Stimulated activated CD8-positive, alpha-beta memory T cell treated with anti-CD3 and anti-CD28 coated beads, Interleukin-15, amount 100 ng/mL, for 48 hours (primary cell): Measurements from ENCODE around the gene ZNF683.
"Not testable (repeated sequence)": the region's sequence is repeated elsewhere in the genome, so short reads cannot be mapped to it uniquely, and the experiment has no call there.

Experiments
- DNase-seq, 2 donors: peaks; one replicate each; pipeline ENCODE4 v3.0.0-alpha.2; 2020; ENCODE audit warnings: low read depth in 2 of 2

Gene ZNF683

DNA sequence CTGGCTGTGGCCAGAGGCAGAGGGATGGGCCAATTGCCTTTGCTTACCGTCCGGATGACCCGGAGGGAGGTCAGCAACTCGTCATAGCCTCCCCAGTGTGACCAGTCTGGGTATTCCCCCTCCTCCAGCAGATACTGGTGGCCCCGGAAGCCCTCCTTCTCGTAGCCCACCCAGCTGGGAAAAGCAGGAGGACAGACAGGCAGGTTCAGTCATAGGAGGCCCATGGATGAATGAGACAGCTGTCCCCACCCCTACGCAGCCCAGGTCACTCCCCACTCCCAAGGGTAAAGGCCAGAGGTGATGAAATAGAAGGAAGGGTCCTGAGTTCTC is 35.4 kb downstream of the ZNF683 start:
- DNase-seq = no peak

DNA sequence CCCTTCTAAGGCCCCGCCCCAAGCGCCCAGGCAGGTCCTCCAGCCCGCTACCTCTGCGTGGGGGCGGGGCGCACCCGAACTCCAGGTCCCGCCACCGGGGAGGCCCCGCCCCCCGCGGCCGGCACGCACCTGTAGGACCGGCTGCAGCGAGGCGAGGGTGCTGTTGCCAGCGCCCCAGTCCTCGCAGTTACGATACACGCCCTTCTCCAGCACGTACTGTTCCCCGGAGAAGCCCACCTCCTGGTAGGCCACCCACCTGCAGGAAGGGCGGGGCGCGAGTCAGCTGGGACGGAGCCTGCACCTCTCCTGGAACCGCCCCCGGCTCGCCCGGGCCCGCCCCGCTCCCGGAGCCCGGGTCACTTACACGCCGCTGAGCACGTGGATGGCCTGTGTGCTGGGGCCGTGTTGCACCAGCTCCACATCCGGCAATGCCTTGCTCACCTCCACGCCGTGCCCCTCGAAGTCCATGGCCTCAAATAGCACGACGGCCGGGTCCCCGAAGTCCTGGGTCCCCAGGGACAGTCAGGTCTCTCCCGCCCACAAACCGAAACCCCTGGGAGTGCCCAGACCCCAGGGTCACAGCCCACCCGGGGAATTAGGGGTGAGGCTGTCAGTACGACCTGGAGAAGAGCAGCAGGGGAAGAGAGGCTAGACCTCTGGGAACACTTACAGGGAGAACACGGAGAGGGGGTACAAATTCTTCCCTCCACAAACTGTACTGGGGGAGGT is 35.9 kb downstream of the ZNF683 start:
- peak; percentile 77 to 80 for DNase-seq

DNA sequence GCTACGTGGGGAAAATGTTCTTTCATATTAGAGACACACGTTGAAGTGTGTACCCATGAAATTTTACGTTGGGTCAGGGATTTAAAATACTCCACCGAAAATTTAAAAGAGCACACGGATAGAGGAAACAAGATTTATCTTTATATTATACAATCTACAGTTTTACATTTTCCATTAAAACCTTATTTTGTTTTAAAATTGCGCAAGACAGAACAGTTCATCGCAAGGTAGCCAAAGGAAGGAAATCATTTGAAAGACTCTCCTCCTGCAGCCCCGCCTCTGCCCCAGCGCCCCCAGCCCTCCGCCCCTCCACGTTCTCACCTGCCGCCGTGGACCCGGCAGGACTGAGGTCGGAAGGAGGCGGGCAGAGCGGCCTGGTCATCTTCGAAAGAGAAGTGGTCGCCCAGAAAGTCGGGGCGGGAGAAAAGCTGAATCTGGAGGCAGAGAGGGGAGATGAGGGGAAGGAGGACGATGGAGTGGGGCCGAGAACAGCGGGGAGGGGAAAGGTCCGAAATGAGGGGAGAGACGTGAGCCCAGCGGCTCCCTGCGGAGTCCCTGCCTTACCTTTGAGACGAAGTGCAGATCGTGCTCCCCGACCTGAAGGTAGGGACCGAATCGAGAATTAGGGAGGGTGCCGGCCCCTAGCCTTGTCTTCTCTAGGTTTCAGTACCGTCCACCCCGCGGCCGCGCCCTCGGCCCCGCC is 36.6 kb downstream of the ZNF683 start:
- no peak for DNase-seq

DNA sequence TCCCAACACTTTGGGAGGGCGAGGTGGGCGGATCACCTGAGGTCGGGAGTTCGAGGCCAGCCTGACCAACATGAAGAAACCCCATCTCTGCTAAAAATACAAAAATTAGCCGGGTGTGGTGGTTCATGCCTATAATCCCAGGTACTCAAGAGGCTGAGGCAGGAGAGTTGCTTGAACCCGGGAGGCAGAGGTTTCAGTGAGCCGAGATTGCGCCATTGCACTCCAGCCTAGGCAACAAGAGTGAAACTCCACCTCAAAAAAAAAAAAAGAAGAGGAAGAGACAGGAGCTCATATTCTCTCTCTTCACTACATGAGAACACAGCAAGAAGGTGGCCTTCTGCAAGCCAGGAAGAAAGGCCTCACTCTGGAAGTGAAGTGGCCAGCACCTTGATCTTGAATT is 39.2 kb downstream of the ZNF683 start:
- DNase-seq = not testable (repeated sequence)

- no peak for DNase-seq
Observed at GRCh38 chr1:26330276-26330675, 42.3 kb downstream of the ZNF683 start.

DNA sequence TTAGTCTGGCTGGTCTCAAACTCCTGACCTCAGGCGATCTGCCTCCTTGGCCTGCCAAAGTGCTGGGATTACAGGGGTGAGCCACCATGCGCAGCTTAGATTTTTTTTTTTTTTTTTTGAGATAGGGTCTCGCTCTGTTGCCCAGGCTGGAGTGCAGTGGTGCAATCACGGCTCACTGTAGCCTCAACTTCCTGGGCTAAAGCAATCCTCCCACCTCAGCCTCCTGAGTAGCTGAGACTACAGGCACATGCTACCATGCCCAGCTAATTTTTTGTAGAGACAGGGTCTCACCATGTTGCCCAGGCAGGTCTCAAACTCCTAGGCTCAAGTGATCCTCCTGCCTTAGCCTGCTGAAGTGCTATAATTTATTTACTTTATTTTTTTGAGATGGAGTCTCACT is 43.2 kb downstream of the ZNF683 start:
- not testable (repeated sequence) for DNase-seq

GRCh38 chr1:26328597-26328996 is 44.0 kb downstream of the ZNF683 start:
- no peak for DNase-seq

- no peak for DNase-seq
Observed at GRCh38 chr1:26327956-26328362, 44.6 kb downstream of the ZNF683 start.

- DNase-seq = no peak
Observed at GRCh38 chr1:26324550-26324949, 48.0 kb downstream of the ZNF683 start.

DNA sequence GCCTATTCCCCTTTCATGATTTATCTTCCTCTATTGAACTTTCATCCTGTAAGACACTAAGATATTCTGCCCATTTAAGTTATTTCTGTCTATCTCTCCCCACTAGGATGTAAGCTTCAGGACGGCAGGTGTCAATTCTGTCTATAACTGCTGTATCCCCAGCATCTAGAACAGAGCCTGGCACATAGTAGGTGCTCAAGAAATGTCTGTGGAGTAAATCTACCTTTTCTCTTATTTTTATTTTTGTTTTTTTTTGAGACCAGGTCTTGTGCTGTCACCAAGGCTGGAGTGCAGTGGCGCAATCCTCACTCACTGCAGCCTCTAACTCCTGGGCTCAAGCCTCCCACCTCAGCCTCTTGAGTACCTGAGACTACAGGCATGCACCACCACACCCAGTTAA is 49.2 kb downstream of the ZNF683 start:
- DNase-seq = no peak

- DNase-seq = no peak
Observed at GRCh38 chr1:26322042-26322331, 50.6 kb downstream of the ZNF683 start.

DNA sequence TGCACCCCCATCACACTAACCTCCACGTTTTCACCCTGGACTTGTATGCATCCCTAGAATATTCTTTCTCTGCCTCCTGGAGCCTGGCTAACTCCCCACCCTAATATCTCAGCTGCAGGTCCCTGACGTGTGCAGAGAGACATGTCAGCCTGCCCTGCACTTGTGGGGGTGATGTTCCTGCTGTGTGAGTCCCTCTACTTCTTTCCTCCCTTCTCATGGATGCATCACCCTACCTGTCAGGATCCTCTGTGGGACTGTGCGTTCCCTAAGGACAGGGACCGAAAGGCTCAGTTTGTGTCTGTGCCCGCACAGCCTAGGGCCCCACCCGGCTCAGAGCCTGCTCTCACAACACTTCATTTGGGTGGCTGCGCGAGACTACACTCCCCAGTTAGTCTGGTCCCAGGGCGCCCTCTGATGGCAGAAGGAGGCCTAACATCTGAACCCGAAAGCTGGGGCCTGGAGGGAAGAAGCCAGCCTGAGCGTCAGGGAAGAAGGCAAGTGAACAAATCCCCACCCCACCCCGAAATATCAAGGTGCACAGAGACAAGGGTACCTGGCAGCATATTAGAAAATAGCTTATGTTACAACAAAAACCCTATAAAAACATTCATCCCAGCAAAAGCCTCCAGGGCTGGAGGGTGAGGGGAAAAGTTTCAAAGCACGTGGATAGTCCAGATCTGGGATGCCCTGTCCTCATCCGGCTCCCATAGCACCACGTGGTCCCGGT is 51.1 kb downstream of the ZNF683 start:
- DNase-seq = peak; percentile 85

- DNase-seq = no peak
Observed at GRCh38 chr1:26320896-26321295, 51.7 kb downstream of the ZNF683 start.

- peak; percentile 58 to 61 for DNase-seq
Observed at GRCh38 chr1:26318338-26319064, 54.0 kb downstream of the ZNF683 start.

DNA sequence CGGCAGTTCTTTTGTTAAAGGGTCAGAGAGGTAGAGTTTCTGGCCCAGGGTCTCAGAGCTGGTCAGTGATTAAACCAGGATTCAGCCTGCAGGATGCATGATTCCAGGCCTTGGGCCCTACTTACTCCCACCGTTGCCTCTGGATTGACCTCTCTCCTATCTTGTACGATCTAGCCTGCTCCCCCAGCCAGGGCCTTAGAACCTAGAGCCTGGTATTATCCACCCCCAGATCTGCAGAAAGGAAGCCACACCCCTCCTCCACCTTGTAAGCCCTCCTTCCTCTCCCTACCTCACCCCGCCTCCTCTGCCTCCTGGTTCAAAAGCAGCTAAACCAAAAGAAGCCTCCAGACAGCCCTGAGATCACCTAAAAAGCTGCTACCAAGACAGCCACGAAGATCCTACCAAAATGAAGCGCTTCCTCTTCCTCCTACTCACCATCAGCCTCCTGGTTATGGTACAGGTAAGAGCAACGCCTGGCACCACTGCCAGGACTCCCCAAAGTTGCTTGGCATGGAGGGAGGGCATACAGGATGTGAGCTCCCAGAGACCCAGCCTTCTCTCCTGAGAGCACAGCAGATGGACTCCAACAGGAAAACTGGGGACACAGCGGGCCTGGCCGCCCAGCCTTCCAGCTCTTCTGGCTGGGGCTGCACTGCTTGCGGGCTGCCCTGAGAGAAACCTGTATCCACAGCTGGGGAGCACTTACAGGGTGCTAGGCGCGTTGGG is 54.8 kb downstream of the ZNF683 start, which contains the start of gene CD52:
TSS of gene CD52 (plus strand) at position 347 of the 726 bp plus-strand sequence. CDS start at position 407, 60 bp downstream.
- peak; percentile 48 to 71 for DNase-seq

DNA sequence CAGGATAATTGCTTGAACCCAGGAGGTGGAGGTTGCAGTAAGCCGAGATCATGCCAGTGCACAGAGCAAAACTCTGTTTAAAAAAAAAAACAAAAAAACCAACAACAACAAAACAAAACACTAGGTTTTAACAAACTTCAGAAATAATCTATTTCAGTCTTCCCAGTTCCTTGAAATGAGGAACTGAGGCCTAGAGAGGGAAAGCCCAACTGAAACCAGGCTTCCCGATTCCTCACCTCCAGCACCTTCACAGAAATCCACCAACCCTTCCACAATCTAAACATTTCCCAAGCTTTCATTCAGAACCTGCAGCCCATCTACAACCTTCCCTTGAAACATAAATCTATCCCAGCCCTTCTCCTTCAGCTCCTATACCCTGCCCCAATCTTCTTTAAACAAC is 55.4 kb downstream of the ZNF683 start:
- DNase-seq = no peak

DNA sequence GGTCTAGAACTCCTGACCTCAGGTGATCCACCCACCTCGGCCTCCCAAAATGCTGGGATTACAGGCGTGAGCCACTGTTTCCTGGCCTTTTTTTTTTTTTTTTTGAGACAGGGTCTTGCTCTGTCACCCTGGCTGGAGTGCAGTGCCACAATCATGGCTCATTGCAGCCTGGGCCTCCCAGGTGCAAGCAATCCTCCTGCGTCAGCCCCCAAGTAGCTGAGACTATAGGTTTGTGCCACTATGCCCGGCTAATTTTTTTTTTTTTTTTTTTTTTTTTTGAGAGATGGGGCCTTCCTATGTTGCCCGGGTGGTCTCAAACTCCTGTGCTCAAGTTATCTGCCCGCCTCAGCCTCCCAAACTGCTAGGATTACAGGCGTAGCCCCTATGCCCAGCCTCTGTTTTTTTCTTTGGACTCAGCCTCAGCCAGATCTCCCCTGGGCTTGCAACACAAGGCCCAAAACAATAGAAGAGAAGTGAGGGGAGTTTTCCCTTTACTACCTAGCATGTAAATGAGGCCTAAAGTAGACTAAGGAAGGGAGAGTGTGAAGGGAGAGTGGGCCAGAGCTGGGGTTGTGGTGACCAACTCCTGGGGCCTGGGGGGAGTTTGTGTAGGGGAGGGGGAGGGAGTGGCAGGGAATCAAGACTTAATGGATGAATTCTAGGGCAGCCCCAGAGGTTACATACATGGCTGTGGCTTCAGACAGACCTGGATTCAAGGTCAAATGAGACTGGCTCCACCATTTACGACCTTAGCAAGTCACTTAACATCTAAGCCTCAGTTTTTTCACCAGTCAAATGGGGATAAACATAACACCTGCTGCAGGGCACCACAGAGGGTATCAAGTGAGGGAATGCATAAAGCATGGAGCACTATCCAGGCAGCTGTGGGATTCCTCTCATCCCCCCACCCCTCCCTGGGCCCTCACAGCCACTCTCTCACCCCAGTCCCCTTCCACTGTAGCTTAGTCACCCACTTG is 56.4 kb downstream of the ZNF683 start:
- no peak for DNase-seq

DNA sequence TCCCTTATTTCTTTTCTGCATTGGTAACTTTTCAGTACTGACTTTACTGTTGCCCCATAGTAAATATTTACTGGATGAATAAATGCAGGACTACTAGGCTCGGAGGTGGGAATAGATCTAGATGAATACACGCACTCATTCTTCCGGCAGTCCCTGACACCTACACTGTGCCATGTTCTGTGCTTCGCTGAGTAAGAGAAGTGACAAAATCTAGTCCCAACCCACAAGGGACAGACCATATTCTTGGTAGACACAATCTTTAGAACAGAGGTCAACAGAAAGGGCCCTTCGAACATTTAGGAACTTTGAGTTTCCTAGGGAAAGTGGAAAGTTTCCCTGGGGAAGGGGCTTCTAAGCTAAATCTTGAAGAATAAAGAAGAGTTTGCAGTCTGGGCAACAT is 58.0 kb downstream of the ZNF683 start:
- no peak for DNase-seq
